PC-9 (cell line): Measurements from ENCODE around the gene RALGAPA2.

Experiments used
- CTCF ChIP-seq: fragments of 200-600 bp; sonication (generic); conservative IDR thresholded peaks from 2 replicates; pipeline ENCODE4 v1.6.1; 2017; ENCODE audit warnings: mixed run types, antibody characterized with exemption, mild to moderate bottlenecking, moderate library complexity
- EZH2 ChIP-seq: fragments of 200-600 bp; sonication (generic); IDR thresholded peaks from 2 replicates; pipeline ENCODE4 v1.8.0; 2017; ENCODE audit warnings: antibody characterized with exemption, low read depth

DNA sequence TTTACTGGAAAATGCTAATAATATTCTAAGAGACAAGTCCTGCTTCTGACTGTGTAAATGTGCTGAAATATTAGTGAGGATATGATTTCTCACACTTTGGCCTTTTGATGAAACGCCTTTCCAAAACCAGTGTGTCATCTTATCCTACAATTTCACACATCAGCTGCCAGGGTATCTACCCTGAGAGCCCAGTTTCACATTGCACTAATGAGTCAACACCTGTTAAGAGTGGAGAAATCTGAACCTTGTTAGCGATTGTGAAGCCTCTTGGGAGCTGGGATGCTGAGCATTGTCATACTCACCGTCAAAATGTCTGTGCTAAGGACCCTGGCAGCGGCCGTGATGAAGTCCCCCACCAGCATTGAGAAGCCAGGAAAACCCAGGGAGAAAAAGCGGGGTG, 166.0 kb downstream of the RALGAPA2 start:
- no peak for TF ChIP-seq CTCF
- no peak for TF ChIP-seq EZH2
